Panc1 (cell line): ENCODE results near the gene CPLANE2. TPM values are rescaled to one million over a fixed set of nuclear protein-coding genes. Genes with fewer than 3 reads are reported as not detected.

Experiments
- ATAC-seq: fragments of 200-7000 bp; cut with Tn5 transposase; 2 replicates; pipeline ENCODE4 v1.9.1; 2020; ENCODE audit warnings: mild to moderate bottlenecking, moderate library complexity
- BruUV-seq: library from RNA; stranded (reverse); fragments of 400-500 nt; replicated peaks from 2 replicates; lab custom pipeline; 2021; lab: Mats Ljungman, UMichigan
- CTCF ChIA-PET: fragments of 300-600 bp; sonication (Branson Sonifier 250); formaldehyde crosslinking; loops from one replicate; lab custom pipeline; 2022; ENCODE audit warnings: antibody characterized with exemption; lab: Charles Lee
- POLR2A ChIA-PET: fragments of 300-600 bp; sonication (Branson Sonifier 250); formaldehyde crosslinking; loops from one replicate; lab custom pipeline; 2022; ENCODE audit warnings: antibody characterized with exemption; lab: Charles Lee
- DNase-seq: peaks from one replicate; pipeline ENCODE4 v3.0.0-alpha.2; 2010; ENCODE audit warnings: low read depth, low spot score
- H3K27ac ChIP-seq: 2 replicates; pipeline ENCODE4 v1.5.1; 2011; ENCODE audit warnings: mild to moderate bottlenecking, low read length, inconsistent platforms
- H3K27me3 ChIP-seq: fragments of 200-500 bp; sonication (Bioruptor generic); 2 replicates; pipeline ENCODE4 v1.6.0; 2014; ENCODE audit warnings: low read length, inconsistent platforms; ENCODE audit not compliant: control insufficient read depth, insufficient read depth
- H3K36me3 ChIP-seq: fragments of 200-500 bp; sonication (Bioruptor generic); 2 replicates; pipeline ENCODE4 v1.5.1; 2014; ENCODE audit warnings: inconsistent platforms, mild to moderate bottlenecking, low read length, moderate library complexity; ENCODE audit not compliant: control insufficient read depth, insufficient read depth
- H3K4me1 ChIP-seq: 2 replicates; pipeline ENCODE4 v1.5.1; 2011; ENCODE audit warnings: inconsistent platforms, mild to moderate bottlenecking, low read length, moderate library complexity; ENCODE audit not compliant: control insufficient read depth, insufficient read depth
- H3K4me3 ChIP-seq, 2 experiments: 2 replicates each; pipeline ENCODE4 v1.5.1; 2011 to 2012; ENCODE audit warnings: low read depth in 2 of 2, low read length in 2 of 2, mild to moderate bottlenecking in 2 of 2, inconsistent platforms in 1 of 2, moderate library complexity in 1 of 2
- H3K9me3 ChIP-seq: fragments of 200-500 bp; sonication (Bioruptor generic); 2 replicates; pipeline ENCODE4 v1.5.1; 2014; ENCODE audit warnings: low read depth, mild to moderate bottlenecking, inconsistent platforms, low read length, moderate library complexity; ENCODE audit not compliant: control insufficient read depth, insufficient read depth
- POLR2AphosphoS5 ChIP-seq: IDR thresholded peaks from 2 replicates; pipeline ENCODE4 v1.6.1; 2012; ENCODE audit warnings: mild to moderate bottlenecking, low read depth, low read length, moderate library complexity
- SIN3A ChIP-seq: IDR thresholded peaks from 2 replicates; pipeline ENCODE4 v1.6.1; 2012; ENCODE audit warnings: low read depth, mild to moderate bottlenecking, low read length, moderate library complexity, borderline replicate concordance; ENCODE audit not compliant: insufficient read depth
- TCF7L2 ChIP-seq: IDR thresholded peaks from 2 replicates; pipeline ENCODE4 v1.6.1; 2011; ENCODE audit warnings: mild to moderate bottlenecking, low read depth, low read length, inconsistent platforms
- in situ Hi-C: cut with HindIII; loops from 2 replicates; pipeline ENCODE4 v1.10.0; 2016; ENCODE audit warnings: low sequenced_read_pairs, low pct_unique_long_range_greater_than_20kb
- intact Hi-C: fragments of 100-400 bp; cut with micrococcal nuclease; formaldehyde crosslinking; loops from one replicate; pipeline ENCODE4 v1.10.0; 2022; ENCODE audit not compliant: unreplicated experiment
- total RNA-seq: library from RNA; stranded (reverse); gene quantifications from one replicate; pipeline ENCODE4 v1.2.1, GENCODE V29; 2021; ENCODE audit not compliant: unreplicated experiment
- TF ChIP-seq, protein P1 (sequence below), 2 experiments: IDR thresholded peaks; 2 replicates each; pipeline ENCODE4 v1.6.1; 2011 to 2012; ENCODE audit warnings: low read depth in 2 of 2, control low read depth in 1 of 2, low read length in 1 of 2, mild to moderate bottlenecking in 1 of 2, moderate library complexity in 1 of 2; ENCODE audit not compliant: insufficient read depth in 1 of 2
- TF ChIP-seq, protein P2 (sequence below): fragments of 450-650 bp; IDR thresholded peaks from 2 replicates; pipeline ENCODE4 v1.5.1; 2017; ENCODE audit warnings: mild to moderate bottlenecking

Gene CPLANE2
- total RNA-seq, 1 experiment from 2014 or later: 17.8 TPM

DNA sequence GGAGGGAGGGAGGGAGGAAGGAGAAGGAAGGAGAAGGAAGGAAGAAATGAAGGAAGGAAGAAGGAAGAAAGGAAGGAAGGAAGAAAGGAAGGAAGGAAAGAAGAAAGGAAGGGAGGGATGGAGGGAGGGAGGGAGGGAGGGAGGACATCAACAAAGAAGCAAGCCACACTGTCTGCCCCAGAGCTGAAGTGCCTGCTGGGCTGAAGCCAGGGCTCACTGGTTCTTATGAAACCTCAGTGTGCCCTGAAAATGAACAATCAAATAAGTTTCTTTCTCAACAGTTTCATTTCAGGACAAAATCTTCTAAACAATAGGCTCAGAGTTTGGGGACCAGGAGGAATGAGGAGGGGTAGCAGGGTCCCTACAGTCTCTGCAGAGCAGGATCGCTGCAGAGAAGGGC is 45.7 kb downstream of the CPLANE2 start:
- H3K4me1 ChIP-seq: peaks cover 44% of the 10 kb centered on the region
- H3K36me3 ChIP-seq: no peaks in the 10 kb centered on the region
- TF ChIP-seq, protein P1, sequence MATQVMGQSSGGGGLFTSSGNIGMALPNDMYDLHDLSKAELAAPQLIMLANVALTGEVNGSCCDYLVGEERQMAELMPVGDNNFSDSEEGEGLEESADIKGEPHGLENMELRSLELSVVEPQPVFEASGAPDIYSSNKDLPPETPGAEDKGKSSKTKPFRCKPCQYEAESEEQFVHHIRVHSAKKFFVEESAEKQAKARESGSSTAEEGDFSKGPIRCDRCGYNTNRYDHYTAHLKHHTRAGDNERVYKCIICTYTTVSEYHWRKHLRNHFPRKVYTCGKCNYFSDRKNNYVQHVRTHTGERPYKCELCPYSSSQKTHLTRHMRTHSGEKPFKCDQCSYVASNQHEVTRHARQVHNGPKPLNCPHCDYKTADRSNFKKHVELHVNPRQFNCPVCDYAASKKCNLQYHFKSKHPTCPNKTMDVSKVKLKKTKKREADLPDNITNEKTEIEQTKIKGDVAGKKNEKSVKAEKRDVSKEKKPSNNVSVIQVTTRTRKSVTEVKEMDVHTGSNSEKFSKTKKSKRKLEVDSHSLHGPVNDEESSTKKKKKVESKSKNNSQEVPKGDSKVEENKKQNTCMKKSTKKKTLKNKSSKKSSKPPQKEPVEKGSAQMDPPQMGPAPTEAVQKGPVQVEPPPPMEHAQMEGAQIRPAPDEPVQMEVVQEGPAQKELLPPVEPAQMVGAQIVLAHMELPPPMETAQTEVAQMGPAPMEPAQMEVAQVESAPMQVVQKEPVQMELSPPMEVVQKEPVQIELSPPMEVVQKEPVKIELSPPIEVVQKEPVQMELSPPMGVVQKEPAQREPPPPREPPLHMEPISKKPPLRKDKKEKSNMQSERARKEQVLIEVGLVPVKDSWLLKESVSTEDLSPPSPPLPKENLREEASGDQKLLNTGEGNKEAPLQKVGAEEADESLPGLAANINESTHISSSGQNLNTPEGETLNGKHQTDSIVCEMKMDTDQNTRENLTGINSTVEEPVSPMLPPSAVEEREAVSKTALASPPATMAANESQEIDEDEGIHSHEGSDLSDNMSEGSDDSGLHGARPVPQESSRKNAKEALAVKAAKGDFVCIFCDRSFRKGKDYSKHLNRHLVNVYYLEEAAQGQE (IDR thresholded peaks at IDR 0.05; ENCODE audit: insufficient read depth in 1 of 2, low read depth in 2 of 2, low read length in 1 of 2): no peak
- TF ChIP-seq, protein P2, sequence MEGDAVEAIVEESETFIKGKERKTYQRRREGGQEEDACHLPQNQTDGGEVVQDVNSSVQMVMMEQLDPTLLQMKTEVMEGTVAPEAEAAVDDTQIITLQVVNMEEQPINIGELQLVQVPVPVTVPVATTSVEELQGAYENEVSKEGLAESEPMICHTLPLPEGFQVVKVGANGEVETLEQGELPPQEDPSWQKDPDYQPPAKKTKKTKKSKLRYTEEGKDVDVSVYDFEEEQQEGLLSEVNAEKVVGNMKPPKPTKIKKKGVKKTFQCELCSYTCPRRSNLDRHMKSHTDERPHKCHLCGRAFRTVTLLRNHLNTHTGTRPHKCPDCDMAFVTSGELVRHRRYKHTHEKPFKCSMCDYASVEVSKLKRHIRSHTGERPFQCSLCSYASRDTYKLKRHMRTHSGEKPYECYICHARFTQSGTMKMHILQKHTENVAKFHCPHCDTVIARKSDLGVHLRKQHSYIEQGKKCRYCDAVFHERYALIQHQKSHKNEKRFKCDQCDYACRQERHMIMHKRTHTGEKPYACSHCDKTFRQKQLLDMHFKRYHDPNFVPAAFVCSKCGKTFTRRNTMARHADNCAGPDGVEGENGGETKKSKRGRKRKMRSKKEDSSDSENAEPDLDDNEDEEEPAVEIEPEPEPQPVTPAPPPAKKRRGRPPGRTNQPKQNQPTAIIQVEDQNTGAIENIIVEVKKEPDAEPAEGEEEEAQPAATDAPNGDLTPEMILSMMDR: no peak
- TF ChIP-seq TCF7L2: no peak
- no peak for TF ChIP-seq SIN3A
- no peak for TF ChIP-seq POLR2AphosphoS5
- no peaks in the 10 kb centered on the region for H3K9me3 ChIP-seq
- intact Hi-C loops: no loop called here
- no TSS peak for BruUV-seq
- POLR2A ChIA-PET: interaction anchor here (1.1 kb wide), 1 partner anchor 35 kb away, joined by 4 read pairs; the partner anchor contains the start of gene EPHA2
- no peak for DNase-seq
- CTCF ChIA-PET: no interaction called here
- ATAC-seq: no peak
- no peak overlapping the region for H3K4me3 ChIP-seq
- no peaks in the 10 kb centered on the region for H3K27me3 ChIP-seq
- in situ Hi-C loops: no loop called here
- H3K27ac ChIP-seq: no peak overlapping the region

DNA sequence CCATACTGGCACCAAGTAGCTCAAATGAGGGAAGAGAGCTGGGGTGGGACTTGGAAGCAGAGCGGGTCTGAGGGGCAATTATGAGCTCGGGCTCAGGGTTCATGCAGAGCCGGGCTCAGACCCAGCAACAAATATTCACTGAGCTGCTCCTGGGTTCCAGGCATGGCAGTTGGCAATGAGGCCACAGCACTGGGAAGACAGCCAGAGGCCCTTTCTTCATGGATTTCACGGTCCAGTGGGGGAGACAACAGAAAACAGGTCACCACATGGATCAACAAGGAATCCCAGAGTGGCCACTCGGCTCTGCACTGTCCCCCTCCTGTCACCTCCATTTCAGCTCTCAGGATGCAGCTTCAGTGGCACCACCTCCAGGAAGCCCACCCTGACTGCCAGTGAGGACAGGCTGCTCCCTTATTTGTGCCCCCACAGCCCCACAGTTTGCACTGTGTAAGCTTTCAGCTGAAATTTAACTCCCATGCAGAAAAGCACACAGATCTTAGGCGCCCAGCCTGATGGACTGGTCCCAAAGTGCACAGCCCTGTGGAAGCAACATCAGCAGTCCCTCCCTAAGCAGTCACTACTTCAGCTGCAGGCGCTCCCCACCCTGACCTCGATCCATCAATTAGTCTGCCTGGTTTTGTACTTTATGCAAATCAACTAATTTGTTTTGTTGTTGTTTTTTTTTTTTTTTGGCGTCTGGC is 46.9 kb downstream of the CPLANE2 start:
- ChIA-PET POLR2A (no interaction called here), CTCF (interaction anchor here (0.6 to 1.1 kb wide), 2 partner anchors 108 to 173 kb away, joined by 4 to 13 read pairs; no protein-coding TSS in a partner anchor)
- BruUV-seq: no TSS peak
- Histone ChIP-seq H3K27me3 (no peaks in the 10 kb centered on the region), H3K9me3 (no peaks in the 10 kb centered on the region), H3K27ac (no peak overlapping the region), H3K4me3 (no peak overlapping the region), H3K4me1 (peaks cover 46% of the 10 kb centered on the region), H3K36me3 (no peaks in the 10 kb centered on the region)
- DNase-seq (no peak), ATAC-seq (no peak)
- intact Hi-C loops (loop anchor here (10.0 kb wide), 1 partner anchor 65 kb away; no protein-coding TSS in a partner anchor), in situ Hi-C loops (no loop called here)
- TF ChIP-seq, protein P2: no peak
- no peak for TF ChIP-seq SIN3A
- no peak for TF ChIP-seq POLR2AphosphoS5
- TF ChIP-seq TCF7L2: no peak
- TF ChIP-seq, protein P1 (IDR thresholded peaks at IDR 0.05; ENCODE audit: insufficient read depth in 1 of 2, low read depth in 2 of 2, low read length in 1 of 2): no peak
